LNCAP (cell line): ENCODE measurements around the gene RALGAPA1.

Source experiments
- CTCF ChIP-seq: fragments of 450-650 bp; IDR thresholded peaks from 2 replicates; pipeline ENCODE4 v1.5.1; 2017; ENCODE audit warnings: mild to moderate bottlenecking

RALGAPA1 gene

GRCh38 chr14:35515916-35516315 is 293.2 kb downstream of the RALGAPA1 start:
- no peak for TF ChIP-seq CTCF

- TF ChIP-seq CTCF = no peak
These were observed 296.3 kb downstream of the RALGAPA1 start for GRCh38 chr14:35512765-35513164.

GRCh38 chr14:35509846-35510245 is 299.2 kb downstream of the RALGAPA1 start:
- no peak for TF ChIP-seq CTCF

GRCh38 chr14:35506927-35507326 is 302.2 kb downstream of the RALGAPA1 start:
- TF ChIP-seq CTCF = no peak

GRCh38 chr14:35506461-35506860 is 302.6 kb downstream of the RALGAPA1 start:
- no peak for TF ChIP-seq CTCF

GRCh38 chr14:35504260-35504659 is 304.8 kb downstream of the RALGAPA1 start:
- no peak for TF ChIP-seq CTCF

GRCh38 chr14:35503646-35504045 is 305.4 kb downstream of the RALGAPA1 start:
- TF ChIP-seq CTCF = no peak

- TF ChIP-seq CTCF = no peak
These were observed 309.9 kb downstream of the RALGAPA1 start for GRCh38 chr14:35499180-35499579.
